Fibroblast of lung (primary cell): ENCODE measurements around the gene KHK.

Experiments
- CTCF ChIP-seq, 2 donors: IDR thresholded peaks in 1 of 2; conservative IDR thresholded peaks in 1 of 2; 1 replicate in 1 of 2; 2 replicates in 1 of 2; pipeline ENCODE4 v1.5.1; 2011 to 2012; ENCODE audit warnings: low read length in 2 of 2, control low read depth in 1 of 2, inconsistent platforms in 1 of 2, low read depth in 1 of 2, mild to moderate bottlenecking in 1 of 2
- EZH2 ChIP-seq: IDR thresholded peaks from 2 replicates; pipeline ENCODE4 v1.5.1; 2012; ENCODE audit warnings: low read length, control low read depth, mild to moderate bottlenecking; ENCODE audit errors: missing control alignments

DNA sequence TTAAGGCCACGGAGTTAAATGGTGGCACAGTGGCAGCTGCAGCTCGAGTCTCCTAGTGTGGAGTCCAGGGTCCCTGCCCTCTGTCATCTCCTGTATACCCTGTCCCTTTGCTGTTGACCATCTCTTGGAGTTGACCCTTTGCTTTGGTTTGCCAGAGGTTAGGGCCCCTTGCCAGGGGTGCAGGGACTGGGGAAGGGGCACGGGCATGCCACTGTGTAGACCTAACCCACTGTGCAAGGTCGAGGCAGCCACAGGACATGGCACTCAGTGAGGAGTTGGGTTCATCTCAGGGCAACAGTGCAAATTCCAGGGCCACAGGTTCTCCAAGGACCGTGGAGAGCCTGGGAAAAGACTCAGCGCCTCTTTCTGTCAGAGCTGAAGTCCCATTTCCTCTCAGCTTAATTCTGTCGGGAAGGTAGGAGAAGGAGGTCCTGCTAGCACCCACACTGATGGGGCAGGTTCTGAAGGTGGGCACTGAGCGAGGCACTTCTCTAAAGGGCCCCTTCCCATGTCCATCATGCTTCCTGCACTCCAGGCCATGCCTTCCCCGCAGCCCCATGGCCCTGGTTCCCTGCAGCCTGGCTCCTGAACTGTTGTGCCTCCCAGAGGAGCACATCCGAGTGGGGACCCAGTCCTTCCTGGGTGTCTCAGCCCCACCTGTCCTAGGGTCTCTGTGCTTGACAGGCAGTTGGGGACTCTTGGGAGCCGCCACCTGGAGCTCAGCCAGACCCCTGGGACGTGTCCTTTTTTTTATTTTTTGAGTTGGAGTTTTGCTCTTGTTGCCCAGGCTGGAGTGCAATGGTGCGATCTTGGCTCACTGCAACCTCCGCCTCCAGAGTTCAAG is 2.8 kb downstream of the KHK start:
- TF ChIP-seq CTCF (conservative IDR thresholded peaks at IDR 0.05 in 1 of 2, IDR thresholded peaks at IDR 0.05 in 1 of 2; ENCODE audit: low read depth in 1 of 2, low read length in 2 of 2) (no peak), EZH2 (no peak)
